HepG2 (cell line): ENCODE data around the gene DNM1. TPM values are rescaled to one million over a fixed set of nuclear protein-coding genes. Genes with fewer than 3 reads are reported as not detected.

ENCODE experiments used
- CBX5 ChIP-seq: sonication (generic); formaldehyde crosslinking; IDR thresholded peaks from 2 replicates; pipeline ENCODE4 v1.4.0; 2020; ENCODE audit warnings: missing genetic modification reagents, borderline replicate concordance
- HMG20A ChIP-seq: IDR thresholded peaks from 2 replicates; pipeline ENCODE4 v1.6.1; 2016; ENCODE audit warnings: borderline replicate concordance
- HNRNPLL ChIP-seq: fragments of 200-400 bp; formaldehyde crosslinking; IDR thresholded peaks from 2 replicates; pipeline ENCODE4 v1.6.1; 2017; ENCODE audit warnings: mild to moderate bottlenecking, low read depth, low read length; ENCODE audit not compliant: poor library complexity, severe bottlenecking
- KDM5B ChIP-seq: sonication (generic); formaldehyde crosslinking; IDR thresholded peaks from 2 replicates; pipeline ENCODE4 v1.4.0; 2020; ENCODE audit warnings: missing genetic modification reagents, mild to moderate bottlenecking, borderline replicate concordance
- MBD4 ChIP-seq: IDR thresholded peaks from 2 replicates; pipeline ENCODE4 v1.6.1; 2012; ENCODE audit warnings: low read length, inconsistent platforms, borderline replicate concordance
- NFE2L1 ChIP-seq: sonication (generic); formaldehyde crosslinking; IDR thresholded peaks from 2 replicates; pipeline ENCODE4 v1.4.0; 2020; ENCODE audit warnings: missing genetic modification reagents, mild to moderate bottlenecking, borderline replicate concordance
- PHF8 ChIP-seq: sonication (generic); formaldehyde crosslinking; IDR thresholded peaks from 2 replicates; pipeline ENCODE4 v1.5.0; 2020; ENCODE audit warnings: missing genetic modification reagents
- SP4 ChIP-seq: sonication (generic); formaldehyde crosslinking; IDR thresholded peaks from 2 replicates; pipeline ENCODE4 v1.8.1; 2023; ENCODE audit warnings: mild to moderate bottlenecking, missing genetic modification reagents
- TARDBP ChIP-seq: sonication (generic); formaldehyde crosslinking; IDR thresholded peaks from 2 replicates; pipeline ENCODE4 v1.8.0; 2022; ENCODE audit warnings: mild to moderate bottlenecking, missing genetic modification reagents
- ZFY ChIP-seq: sonication (generic); formaldehyde crosslinking; IDR thresholded peaks from 2 replicates; pipeline ENCODE4 v1.4.0; 2020; ENCODE audit warnings: missing genetic modification reagents
- ZSCAN25 ChIP-seq: sonication (generic); formaldehyde crosslinking; IDR thresholded peaks from 2 replicates; pipeline ENCODE4 v1.8.0; 2022; ENCODE audit warnings: mild to moderate bottlenecking, missing genetic modification reagents
- polyA plus RNA-seq, 8 experiments: library from polyadenylated mRNA; depleted of rRNA in 3 of 8; stranded (reverse) in 7 of 8; unstranded in 1 of 8; fragments of >200 nt; fragmentation: Illumina TruSeq in 4 of 8; extraction: Trizol in 4 of 8; gene quantifications; 2 replicates each; pipeline versions ENCODE4 v1.2.1 to v1.2.3, GENCODE V29; 2011 to 2016; ENCODE audit warnings: low read depth in 4 of 8, missing spikeins in 1 of 8, mixed read lengths in 1 of 8; ENCODE audit not compliant: insufficient read depth in 1 of 8
- total RNA-seq, 5 experiments: library from RNA; depleted of rRNA; stranded (reverse); fragments of >200 nt; fragmentation: Illumina TruSeq; extraction: Trizol; gene quantifications; 2 replicates each; pipeline ENCODE4 v1.2.3, GENCODE V29; 2016; ENCODE audit warnings: low read depth in 1 of 5
- TF ChIP-seq, protein P1 (sequence below), 2 experiments: fragments of 450-650 bp in 1 of 2; sonication (generic) in 1 of 2; formaldehyde crosslinking in 1 of 2; IDR thresholded peaks; 2 replicates each; pipeline versions ENCODE4 v1.6.1 to v1.8.0; 2016 to 2022; ENCODE audit warnings: antibody characterized with exemption in 1 of 2, mild to moderate bottlenecking in 1 of 2, missing genetic modification reagents in 1 of 2
- TF ChIP-seq, protein P2 (sequence below): sonication (generic); formaldehyde crosslinking; IDR thresholded peaks from 2 replicates; pipeline ENCODE4 v1.4.0; 2020; ENCODE audit warnings: missing genetic modification reagents
- TF ChIP-seq, protein P3 (sequence below): sonication (generic); formaldehyde crosslinking; conservative IDR thresholded peaks from 2 replicates; pipeline ENCODE4 v1.4.0; 2020; ENCODE audit warnings: missing genetic modification reagents

Gene DNM1
- total and polyA plus RNA-seq, 2 of the 13 experiments (the other 11 are each of a cell fraction or from before 2014, with no cell fraction given), result 0.13 to 0.58 TPM

DNA sequence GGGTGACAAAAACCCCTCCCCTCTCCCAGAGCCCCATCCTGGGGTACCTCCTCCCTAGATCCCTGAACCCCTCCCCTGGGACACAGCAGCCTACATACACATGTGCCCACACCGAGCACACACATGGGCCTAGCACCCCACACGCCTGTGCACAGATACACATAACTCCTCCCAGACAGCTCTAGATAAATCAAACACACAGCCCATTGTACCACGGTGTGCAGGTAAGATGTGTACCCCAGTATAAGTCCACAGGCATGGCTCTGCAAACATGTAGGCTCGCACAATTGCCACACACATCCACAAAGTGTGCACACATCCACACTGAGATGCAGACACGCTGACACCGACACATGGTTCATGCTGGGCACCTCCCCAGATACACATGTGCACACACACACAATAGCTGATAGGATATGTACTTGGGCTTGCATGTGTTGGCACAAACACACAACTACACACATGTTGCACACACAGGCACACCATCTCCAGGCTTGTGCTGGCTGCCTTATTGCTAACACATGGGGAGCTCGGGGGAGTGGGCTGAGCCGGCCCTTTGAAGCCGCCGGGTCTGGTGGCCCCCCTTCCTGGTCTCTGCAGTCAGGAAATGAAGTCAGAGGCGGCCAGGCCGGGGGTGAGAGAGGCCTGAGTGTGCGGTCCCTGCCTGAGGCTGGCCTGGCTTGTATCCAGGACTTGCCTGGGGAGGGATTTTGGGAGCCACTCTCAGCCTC, 42.4 kb downstream of the DNM1 start (continued):
- TF ChIP-seq, protein P1, sequence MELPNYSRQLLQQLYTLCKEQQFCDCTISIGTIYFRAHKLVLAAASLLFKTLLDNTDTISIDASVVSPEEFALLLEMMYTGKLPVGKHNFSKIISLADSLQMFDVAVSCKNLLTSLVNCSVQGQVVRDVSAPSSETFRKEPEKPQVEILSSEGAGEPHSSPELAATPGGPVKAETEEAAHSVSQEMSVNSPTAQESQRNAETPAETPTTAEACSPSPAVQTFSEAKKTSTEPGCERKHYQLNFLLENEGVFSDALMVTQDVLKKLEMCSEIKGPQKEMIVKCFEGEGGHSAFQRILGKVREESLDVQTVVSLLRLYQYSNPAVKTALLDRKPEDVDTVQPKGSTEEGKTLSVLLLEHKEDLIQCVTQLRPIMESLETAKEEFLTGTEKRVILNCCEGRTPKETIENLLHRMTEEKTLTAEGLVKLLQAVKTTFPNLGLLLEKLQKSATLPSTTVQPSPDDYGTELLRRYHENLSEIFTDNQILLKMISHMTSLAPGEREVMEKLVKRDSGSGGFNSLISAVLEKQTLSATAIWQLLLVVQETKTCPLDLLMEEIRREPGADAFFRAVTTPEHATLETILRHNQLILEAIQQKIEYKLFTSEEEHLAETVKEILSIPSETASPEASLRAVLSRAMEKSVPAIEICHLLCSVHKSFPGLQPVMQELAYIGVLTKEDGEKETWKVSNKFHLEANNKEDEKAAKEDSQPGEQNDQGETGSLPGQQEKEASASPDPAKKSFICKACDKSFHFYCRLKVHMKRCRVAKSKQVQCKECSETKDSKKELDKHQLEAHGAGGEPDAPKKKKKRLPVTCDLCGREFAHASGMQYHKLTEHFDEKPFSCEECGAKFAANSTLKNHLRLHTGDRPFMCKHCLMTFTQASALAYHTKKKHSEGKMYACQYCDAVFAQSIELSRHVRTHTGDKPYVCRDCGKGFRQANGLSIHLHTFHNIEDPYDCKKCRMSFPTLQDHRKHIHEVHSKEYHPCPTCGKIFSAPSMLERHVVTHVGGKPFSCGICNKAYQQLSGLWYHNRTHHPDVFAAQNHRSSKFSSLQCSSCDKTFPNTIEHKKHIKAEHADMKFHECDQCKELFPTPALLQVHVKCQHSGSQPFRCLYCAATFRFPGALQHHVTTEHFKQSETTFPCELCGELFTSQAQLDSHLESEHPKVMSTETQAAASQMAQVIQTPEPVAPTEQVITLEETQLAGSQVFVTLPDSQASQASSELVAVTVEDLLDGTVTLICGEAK (IDR thresholded peaks at IDR 0.05), result no peak
- TF ChIP-seq, protein P1 (CRISPR knock-in tag; IDR thresholded peaks at IDR 0.05), result peak; percentile 37; the same call in 1 of the 2 replicates
- TF ChIP-seq NFE2L1 (CRISPR knock-in tag), result 0 out of 2 replicates have a peak, but pooled peaks have one; percentile 29
- TF ChIP-seq TARDBP, result 0 out of 2 replicates have a peak, but pooled peaks have one; percentile 17
- TF ChIP-seq KDM5B (CRISPR knock-in tag), result peak; percentile 23; the same call in 1 of the 2 replicates
- peak; percentile 57; the same call in 1 of the 2 replicates for TF ChIP-seq SP4 (CRISPR knock-in tag)
- TF ChIP-seq MBD4, result no peak
- TF ChIP-seq HNRNPLL, result peak; percentile 17
- peak; percentile 15; the same call in 1 of the 2 replicates for TF ChIP-seq ZFY (CRISPR knock-in tag)
- TF ChIP-seq, protein P2, sequence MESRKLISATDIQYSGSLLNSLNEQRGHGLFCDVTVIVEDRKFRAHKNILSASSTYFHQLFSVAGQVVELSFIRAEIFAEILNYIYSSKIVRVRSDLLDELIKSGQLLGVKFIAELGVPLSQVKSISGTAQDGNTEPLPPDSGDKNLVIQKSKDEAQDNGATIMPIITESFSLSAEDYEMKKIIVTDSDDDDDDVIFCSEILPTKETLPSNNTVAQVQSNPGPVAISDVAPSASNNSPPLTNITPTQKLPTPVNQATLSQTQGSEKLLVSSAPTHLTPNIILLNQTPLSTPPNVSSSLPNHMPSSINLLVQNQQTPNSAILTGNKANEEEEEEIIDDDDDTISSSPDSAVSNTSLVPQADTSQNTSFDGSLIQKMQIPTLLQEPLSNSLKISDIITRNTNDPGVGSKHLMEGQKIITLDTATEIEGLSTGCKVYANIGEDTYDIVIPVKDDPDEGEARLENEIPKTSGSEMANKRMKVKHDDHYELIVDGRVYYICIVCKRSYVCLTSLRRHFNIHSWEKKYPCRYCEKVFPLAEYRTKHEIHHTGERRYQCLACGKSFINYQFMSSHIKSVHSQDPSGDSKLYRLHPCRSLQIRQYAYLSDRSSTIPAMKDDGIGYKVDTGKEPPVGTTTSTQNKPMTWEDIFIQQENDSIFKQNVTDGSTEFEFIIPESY (CRISPR knock-in tag), result 0 out of 2 replicates have a peak, but pooled peaks have one; percentile 3
- TF ChIP-seq CBX5, result 0 out of 2 replicates have a peak, but pooled peaks have one; percentile 12
- TF ChIP-seq PHF8 (CRISPR knock-in tag), result 0 out of 2 replicates have a peak, but pooled peaks have one; percentile 42
- TF ChIP-seq, protein P3, sequence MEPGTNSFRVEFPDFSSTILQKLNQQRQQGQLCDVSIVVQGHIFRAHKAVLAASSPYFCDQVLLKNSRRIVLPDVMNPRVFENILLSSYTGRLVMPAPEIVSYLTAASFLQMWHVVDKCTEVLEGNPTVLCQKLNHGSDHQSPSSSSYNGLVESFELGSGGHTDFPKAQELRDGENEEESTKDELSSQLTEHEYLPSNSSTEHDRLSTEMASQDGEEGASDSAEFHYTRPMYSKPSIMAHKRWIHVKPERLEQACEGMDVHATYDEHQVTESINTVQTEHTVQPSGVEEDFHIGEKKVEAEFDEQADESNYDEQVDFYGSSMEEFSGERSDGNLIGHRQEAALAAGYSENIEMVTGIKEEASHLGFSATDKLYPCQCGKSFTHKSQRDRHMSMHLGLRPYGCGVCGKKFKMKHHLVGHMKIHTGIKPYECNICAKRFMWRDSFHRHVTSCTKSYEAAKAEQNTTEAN (CRISPR knock-in tag), result peak; percentile 84
- TF ChIP-seq HMG20A (CRISPR knock-in tag), result peak; percentile 17; the same call in 1 of the 2 replicates
- TF ChIP-seq ZSCAN25 (CRISPR knock-in tag), result peak; percentile 65; the same call in 1 of the 2 replicates
